GM23338 (cell line): Measurements from ENCODE around the gene RNF150.
"Not testable (repeated sequence)": the region's sequence is repeated elsewhere in the genome, so short reads cannot be mapped to it uniquely, and the experiment has no call there.

Experiments
- CREB1 ChIP-seq: fragments of 250-450 bp; sonication (Bioruptor Pico); IDR thresholded peaks from 2 replicates; pipeline ENCODE4 v1.5.0; 2020; ENCODE audit warnings: low read depth, mild to moderate bottlenecking, moderate library complexity
- CTCF ChIP-seq, 2 experiments: fragments of 200-600 bp in 1 of 2; sonication (generic) in 1 of 2; conservative IDR thresholded peaks; 2 replicates each; pipeline versions ENCODE4 v1.5.1 to v1.6.1; 2016 to 2017; ENCODE audit warnings: antibody characterized with exemption in 2 of 2, low read depth in 2 of 2, mild to moderate bottlenecking in 2 of 2, moderate library complexity in 1 of 2
- ETS1 ChIP-seq: IDR thresholded peaks from 2 replicates; pipeline ENCODE4 v1.6.1; 2016; ENCODE audit warnings: antibody characterized with exemption
- EZH2 ChIP-seq: fragments of 200-600 bp; sonication (generic); IDR thresholded peaks from one replicate; pipeline ENCODE4 v1.8.0; 2017; ENCODE audit warnings: antibody characterized with exemption, mild to moderate bottlenecking, low read depth; ENCODE audit not compliant: unreplicated experiment
- EZH2phosphoT487 ChIP-seq: fragments of 200-600 bp; sonication (generic); IDR thresholded peaks from one replicate; pipeline ENCODE4 v1.8.1; 2018; ENCODE audit warnings: antibody characterized with exemption; ENCODE audit not compliant: unreplicated experiment
- JUNB ChIP-seq: IDR thresholded peaks from one replicate; pipeline ENCODE4 v1.6.1; 2016; ENCODE audit warnings: antibody characterized with exemption; ENCODE audit not compliant: unreplicated experiment
- NANOG ChIP-seq: IDR thresholded peaks from 2 replicates; pipeline ENCODE4 v1.6.1; 2016; ENCODE audit warnings: antibody characterized with exemption, borderline replicate concordance
- POLR2AphosphoS5 ChIP-seq: IDR thresholded peaks from 2 replicates; pipeline ENCODE4 v1.6.1; 2016; ENCODE audit warnings: antibody characterized with exemption, low read depth
- REST ChIP-seq: IDR thresholded peaks from one replicate; pipeline ENCODE4 v1.6.1; 2018; ENCODE audit warnings: antibody characterized with exemption; ENCODE audit not compliant: unreplicated experiment

- TF ChIP-seq CTCF (conservative IDR thresholded peaks at IDR 0.05; ENCODE audit: low read depth in 2 of 2); ETS1; POLR2AphosphoS5; JUNB; EZH2; REST; CREB1 (CRISPR knock-in tag); NANOG; EZH2phosphoT487: not testable (repeated sequence)
Observed at GRCh38 chr4:141050999-141051398, 82.3 kb downstream of the RNF150 start.
